Measurements from ENCODE around the gene ANK2.

Gene ANK2

DNA sequence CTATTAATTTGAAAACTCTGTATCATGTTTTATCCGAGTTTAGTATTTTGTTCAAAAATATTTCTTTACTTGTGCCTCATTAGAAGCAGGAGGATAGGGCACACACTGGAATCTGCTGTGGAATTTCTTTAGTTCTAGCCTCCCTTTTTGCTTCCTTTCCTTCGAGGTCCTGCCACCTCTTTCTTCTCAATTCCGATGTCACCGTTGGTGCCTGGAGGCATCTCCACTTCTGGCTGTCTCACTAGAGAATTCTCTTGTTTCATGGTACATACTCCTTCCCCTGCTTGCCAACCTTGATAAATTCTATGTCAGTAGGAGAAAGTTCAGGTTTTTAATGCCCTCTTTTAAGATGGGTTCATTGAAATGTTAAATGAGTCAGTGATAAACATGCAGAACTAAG is 140.1 kb downstream of the ANK2 start:
- H4K20me1 ChIP-seq (ENCODE audit: insufficient read depth, low read length): no peaks in the 10 kb centered on the region
- H3K9me3 ChIP-seq (ENCODE audit: low read length): no peaks in the 10 kb centered on the region
- H3K9me2 ChIP-seq (ENCODE audit: low read depth, low read length): no peaks in the 10 kb centered on the region
- no peak overlapping the region for H3K27ac ChIP-seq (ENCODE audit: low read depth, low read length, poor library complexity, severe bottlenecking)
- H3K79me2 ChIP-seq (ENCODE audit: insufficient read depth, low read length): no peaks in the 10 kb centered on the region
- H2AFZ ChIP-seq (ENCODE audit: low read length): no peak overlapping the region
- TF ChIP-seq EZH2 (IDR thresholded peaks at IDR 0.05; ENCODE audit: borderline replicate concordance, low read length): no peak
- no peak for TF ChIP-seq CTCF (IDR thresholded peaks at IDR 0.05; ENCODE audit: low read length)
- no peaks in the 10 kb centered on the region for H3K27me3 ChIP-seq (ENCODE audit: insufficient read depth, low read length)
- no peaks in the 10 kb centered on the region for H3F3A ChIP-seq (ENCODE audit: insufficient read depth, low read length)
- no peak overlapping the region for H3K4me2 ChIP-seq (ENCODE audit: low read length)
- H3K36me3 ChIP-seq (ENCODE audit: insufficient read depth, low read length): no peaks in the 10 kb centered on the region
- H3K4me3 ChIP-seq (ENCODE audit: low read depth, low read length, poor library complexity, severe bottlenecking): no peak overlapping the region
- no peaks in the 10 kb centered on the region for H3K4me1 ChIP-seq (ENCODE audit: insufficient read depth, low read length, severe bottlenecking)
- no peak overlapping the region for H3K9ac ChIP-seq (ENCODE audit: low read length)

GRCh38 chr4:113209153-113209552 is 159.7 kb downstream of the ANK2 start:
- Histone ChIP-seq H3K9me3 (ENCODE audit: low read length) (no peaks in the 10 kb centered on the region), H3K79me2 (ENCODE audit: insufficient read depth, low read length) (no peaks in the 10 kb centered on the region), H3K4me1 (ENCODE audit: insufficient read depth, low read length, severe bottlenecking) (no peaks in the 10 kb centered on the region), H3K27ac (ENCODE audit: low read depth, low read length, poor library complexity, severe bottlenecking) (no peak overlapping the region), H3K4me2 (ENCODE audit: low read length) (no peak overlapping the region), H3K9ac (ENCODE audit: low read length) (no peak overlapping the region), H3K4me3 (ENCODE audit: low read depth, low read length, poor library complexity, severe bottlenecking) (no peak overlapping the region), H3K27me3 (ENCODE audit: insufficient read depth, low read length) (no peaks in the 10 kb centered on the region), H2AFZ (ENCODE audit: low read length) (no peak overlapping the region), H3F3A (ENCODE audit: insufficient read depth, low read length) (no peaks in the 10 kb centered on the region), H3K9me2 (ENCODE audit: low read depth, low read length) (no peaks in the 10 kb centered on the region), H3K36me3 (ENCODE audit: insufficient read depth, low read length) (no peaks in the 10 kb centered on the region), H4K20me1 (ENCODE audit: insufficient read depth, low read length) (no peaks in the 10 kb centered on the region)
- no peak for TF ChIP-seq CTCF (IDR thresholded peaks at IDR 0.05; ENCODE audit: low read length)
- no peak for TF ChIP-seq EZH2 (IDR thresholded peaks at IDR 0.05; ENCODE audit: borderline replicate concordance, low read length)

DNA sequence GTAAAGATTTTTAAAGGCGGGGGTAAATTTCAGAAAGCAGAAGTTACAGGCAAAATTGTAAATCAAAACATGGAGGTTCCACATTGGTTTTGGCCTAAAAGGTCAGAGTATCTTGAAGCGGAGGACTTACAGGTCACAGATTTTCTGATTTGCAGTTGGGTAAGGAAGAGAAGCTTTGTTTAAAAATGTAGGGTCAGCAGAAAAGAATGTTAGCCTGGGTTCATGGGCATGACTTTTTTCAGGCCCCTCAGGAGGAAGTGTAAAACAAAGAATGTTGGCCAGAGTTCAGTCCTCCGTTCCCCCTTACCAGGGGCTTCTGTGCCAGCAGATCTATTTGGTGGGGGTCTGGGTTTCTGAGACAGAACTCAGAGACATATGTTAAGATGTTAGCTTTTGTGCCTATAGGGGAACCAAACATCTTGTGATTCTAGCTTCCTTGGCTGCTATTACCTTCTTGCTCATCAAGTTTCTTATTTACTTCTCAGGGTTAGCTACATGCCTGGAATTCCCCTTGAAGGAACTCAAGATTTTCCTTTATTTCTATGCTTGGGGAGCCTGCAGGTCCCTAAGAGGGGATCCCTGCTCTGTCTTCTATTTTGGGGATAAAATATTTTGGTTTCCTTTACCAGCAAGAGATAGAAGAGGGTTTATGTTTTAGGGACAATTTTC is 160.3 kb downstream of the ANK2 start:
- no peaks in the 10 kb centered on the region for H3K36me3 ChIP-seq (ENCODE audit: insufficient read depth, low read length)
- no peaks in the 10 kb centered on the region for H3F3A ChIP-seq (ENCODE audit: insufficient read depth, low read length)
- no peak overlapping the region for H2AFZ ChIP-seq (ENCODE audit: low read length)
- TF ChIP-seq EZH2 (IDR thresholded peaks at IDR 0.05; ENCODE audit: borderline replicate concordance, low read length) (no peak), CTCF (IDR thresholded peaks at IDR 0.05; ENCODE audit: low read length) (no peak)
- no peak overlapping the region for H3K4me2 ChIP-seq (ENCODE audit: low read length)
- no peaks in the 10 kb centered on the region for H4K20me1 ChIP-seq (ENCODE audit: insufficient read depth, low read length)
- no peaks in the 10 kb centered on the region for H3K9me2 ChIP-seq (ENCODE audit: low read depth, low read length)
- H3K79me2 ChIP-seq (ENCODE audit: insufficient read depth, low read length): no peaks in the 10 kb centered on the region
- H3K9ac ChIP-seq (ENCODE audit: low read length): no peak overlapping the region
- no peaks in the 10 kb centered on the region for H3K27me3 ChIP-seq (ENCODE audit: insufficient read depth, low read length)
- H3K4me1 ChIP-seq (ENCODE audit: insufficient read depth, low read length, severe bottlenecking): no peaks in the 10 kb centered on the region
- H3K27ac ChIP-seq (ENCODE audit: low read depth, low read length, poor library complexity, severe bottlenecking): no peak overlapping the region
- no peaks in the 10 kb centered on the region for H3K9me3 ChIP-seq (ENCODE audit: low read length)
- no peak overlapping the region for H3K4me3 ChIP-seq (ENCODE audit: low read depth, low read length, poor library complexity, severe bottlenecking)

All from OCI-LY1 (cell line).